ENCODE data around the gene TMEM132D. TPM values are rescaled to one million over a fixed set of nuclear protein-coding genes. Genes with fewer than 3 reads are reported as not detected.
"Not testable (repeated sequence)": the region's sequence is repeated elsewhere in the genome, so short reads cannot be mapped to it uniquely, and the experiment has no call there.

The TMEM132D gene
- polyA plus RNA-seq, 4 donors, result 0.90 to 2.1 (median 1.4) TPM

- no peak for DNase-seq (ENCODE audit: low read depth in 4 of 4, low spot score in 3 of 4)
These were observed 695.3 kb downstream of the TMEM132D start for GRCh38 chr12:129208566-129208965.

DNA sequence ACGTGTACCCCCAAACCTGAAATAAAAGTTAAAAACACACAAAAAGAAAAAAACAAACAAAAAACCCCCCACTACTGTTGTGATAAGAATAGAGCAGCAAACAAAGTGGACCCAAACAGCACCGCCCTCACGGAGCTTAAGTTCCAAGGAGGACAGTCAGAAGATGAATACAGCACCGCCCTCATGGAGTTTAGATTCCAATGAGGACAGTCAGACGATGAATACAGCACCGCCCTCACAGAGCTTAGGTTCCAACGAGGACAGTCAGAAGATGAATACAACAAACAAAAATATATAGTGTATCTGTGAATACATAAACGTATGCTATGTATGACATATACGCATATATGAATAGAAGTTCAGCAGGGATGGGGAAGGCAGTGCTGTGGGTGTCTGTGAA, 696.7 kb downstream of the TMEM132D start:
- no peak for DNase-seq (ENCODE audit: low read depth in 4 of 4, low spot score in 3 of 4)

DNA sequence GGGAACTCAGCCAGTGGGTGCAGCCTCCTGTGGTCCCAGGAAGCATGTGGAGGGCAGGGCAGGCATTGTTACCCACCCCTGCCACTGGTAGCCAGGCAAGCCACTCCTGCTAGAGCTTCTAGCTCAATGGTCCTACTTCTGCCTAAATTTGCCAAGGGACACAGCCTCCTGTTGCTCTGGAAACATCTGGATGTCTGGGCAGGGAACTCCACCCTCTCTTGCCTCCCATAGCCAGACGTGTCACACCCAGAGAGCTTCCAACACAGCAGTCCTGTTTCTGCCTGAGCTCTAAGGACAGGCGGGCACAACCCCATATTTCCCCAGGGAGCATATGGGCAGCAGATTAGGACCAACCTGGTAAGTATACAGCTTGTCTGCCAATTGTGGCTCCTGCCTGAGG, 700.4 kb downstream of the TMEM132D start:
- no peak for DNase-seq (ENCODE audit: low read depth in 4 of 4, low spot score in 3 of 4)

GRCh38 chr12:129202109-129202814, 701.6 kb downstream of the TMEM132D start:
- no peak for DNase-seq (ENCODE audit: low read depth in 4 of 4, low spot score in 3 of 4)

DNA sequence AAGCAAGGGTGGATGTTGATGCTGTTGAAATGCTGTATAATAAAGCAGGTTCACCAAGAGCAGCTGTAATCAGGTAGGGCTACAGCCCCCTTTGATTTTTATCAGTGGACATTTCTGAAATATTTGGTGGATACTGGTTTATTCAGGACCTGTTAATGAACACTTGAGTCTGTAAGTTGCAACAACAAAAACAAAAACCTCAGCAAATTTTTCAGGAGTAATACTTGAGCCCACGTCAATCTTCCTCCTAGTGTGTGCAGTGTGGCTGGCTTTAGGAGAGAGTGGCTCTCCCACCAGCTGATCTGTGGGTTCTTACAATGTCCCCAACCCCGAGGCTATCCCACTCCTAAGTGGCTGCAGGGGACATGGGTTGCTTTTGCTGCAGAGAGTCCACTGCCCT, 702.8 kb downstream of the TMEM132D start:
- DNase-seq (ENCODE audit: low read depth in 4 of 4, low spot score in 3 of 4), result no peak

GRCh38 chr12:129200576-129200975, 703.2 kb downstream of the TMEM132D start:
- no peak for DNase-seq (ENCODE audit: low read depth in 4 of 4, low spot score in 3 of 4)

- DNase-seq (ENCODE audit: low read depth in 4 of 4, low spot score in 3 of 4), result no peak
These were observed 706.9 kb downstream of the TMEM132D start for GRCh38 chr12:129196927-129197326.

GRCh38 chr12:129195081-129195480, 708.7 kb downstream of the TMEM132D start:
- DNase-seq (ENCODE audit: low read depth in 4 of 4, low spot score in 3 of 4), result no peak

DNA sequence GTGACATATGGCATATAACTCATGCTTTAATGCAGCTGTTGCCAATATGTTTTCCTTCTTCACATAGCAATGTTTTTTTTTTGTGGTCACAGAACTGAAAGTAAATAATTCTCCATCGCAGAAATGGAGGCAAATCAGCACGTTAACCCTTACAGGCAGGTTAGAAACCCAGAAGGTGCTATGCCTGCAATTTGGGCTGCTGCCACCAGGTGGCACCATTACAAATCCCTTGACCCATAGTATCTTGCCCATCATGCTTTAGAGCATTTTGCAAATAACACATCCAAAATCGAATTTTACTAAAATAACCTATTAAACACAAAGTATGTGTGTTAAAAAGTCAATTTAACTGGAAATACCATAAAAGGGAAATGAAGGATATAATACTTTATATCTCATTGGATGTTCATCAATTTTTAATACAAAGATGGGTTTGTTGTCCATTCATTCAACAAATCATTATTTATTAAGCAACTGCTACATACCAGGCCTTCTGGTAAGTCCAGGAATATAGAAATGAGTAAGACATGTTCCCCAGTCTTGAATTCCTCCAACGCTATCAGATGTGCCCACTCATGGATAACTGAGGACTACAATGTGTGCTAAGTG, 710.5 kb downstream of the TMEM132D start:
- DNase-seq (ENCODE audit: low read depth in 4 of 4, low spot score in 3 of 4), result no peak

GRCh38 chr12:129190827-129191226, 713.0 kb downstream of the TMEM132D start:
- no peak for DNase-seq (ENCODE audit: low read depth in 4 of 4, low spot score in 3 of 4)

DNA sequence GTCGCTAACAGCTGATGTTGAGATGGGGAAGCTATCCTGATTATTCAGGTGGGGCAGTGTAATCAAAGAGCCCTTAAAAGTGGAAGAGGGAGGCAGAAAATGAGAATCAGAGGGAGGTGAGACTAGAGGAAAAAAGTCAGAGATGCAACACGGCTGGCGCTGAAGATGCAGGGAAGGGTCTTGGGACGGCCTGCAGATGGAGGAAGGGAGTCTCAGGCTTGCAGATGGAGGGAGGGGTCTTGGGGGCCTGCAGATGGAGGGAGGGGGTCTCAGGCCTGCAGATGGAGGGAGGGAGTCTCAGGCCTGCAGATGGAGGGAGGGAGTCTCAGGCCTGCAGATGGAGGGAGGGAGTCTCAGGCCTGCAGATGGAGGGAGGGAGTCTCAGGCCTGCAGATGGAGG, 713.9 kb downstream of the TMEM132D start:
- DNase-seq (ENCODE audit: low read depth in 4 of 4, low spot score in 3 of 4), result not testable (repeated sequence)

GRCh38 chr12:129186952-129187351, 716.9 kb downstream of the TMEM132D start:
- DNase-seq (ENCODE audit: low read depth in 4 of 4, low spot score in 3 of 4), result no peak

GRCh38 chr12:129185855-129186254, 718.0 kb downstream of the TMEM132D start:
- no peak for DNase-seq (ENCODE audit: low read depth in 4 of 4, low spot score in 3 of 4)

DNA sequence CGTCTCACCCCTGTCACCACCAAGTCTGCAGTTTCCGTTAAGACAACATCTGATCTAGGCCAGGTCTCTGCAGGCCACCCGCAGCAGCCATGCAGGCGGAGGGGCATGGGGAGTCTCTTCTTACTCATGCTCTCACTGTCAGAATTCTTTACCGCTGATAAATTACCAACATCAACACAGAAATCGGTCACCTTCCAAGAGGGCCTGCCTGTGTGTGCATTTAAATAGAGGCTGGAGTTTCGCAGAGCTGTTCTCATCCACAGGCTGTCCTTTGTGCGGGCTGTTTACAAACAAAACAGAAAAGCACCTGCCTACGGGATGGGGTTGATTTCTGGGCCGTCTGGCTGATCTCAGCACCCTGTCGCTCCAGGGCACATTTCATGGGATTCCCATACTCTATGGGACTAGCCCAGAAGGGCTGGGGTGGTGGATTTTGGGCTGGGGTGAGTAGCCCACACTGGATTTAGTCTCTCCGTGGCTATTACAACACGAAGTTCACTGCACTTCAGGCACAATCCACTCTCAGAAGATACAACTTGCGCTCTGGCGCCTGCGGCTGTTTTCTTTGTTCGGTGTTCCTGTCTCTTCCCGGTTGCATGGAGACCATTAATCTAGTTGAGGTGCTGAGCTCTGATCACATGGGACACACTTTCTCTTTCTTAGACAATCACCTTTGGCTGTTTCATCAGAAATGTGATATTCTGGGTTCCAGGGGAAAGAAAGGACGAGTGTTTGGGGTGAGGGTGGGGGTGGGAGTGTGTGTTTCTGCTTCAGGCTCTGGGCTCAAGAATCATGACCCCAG, 719.5 kb downstream of the TMEM132D start:
- peak in 1 of 4 donors; percentile 12 for DNase-seq (ENCODE audit: low read depth in 4 of 4, low spot score in 3 of 4)

DNA sequence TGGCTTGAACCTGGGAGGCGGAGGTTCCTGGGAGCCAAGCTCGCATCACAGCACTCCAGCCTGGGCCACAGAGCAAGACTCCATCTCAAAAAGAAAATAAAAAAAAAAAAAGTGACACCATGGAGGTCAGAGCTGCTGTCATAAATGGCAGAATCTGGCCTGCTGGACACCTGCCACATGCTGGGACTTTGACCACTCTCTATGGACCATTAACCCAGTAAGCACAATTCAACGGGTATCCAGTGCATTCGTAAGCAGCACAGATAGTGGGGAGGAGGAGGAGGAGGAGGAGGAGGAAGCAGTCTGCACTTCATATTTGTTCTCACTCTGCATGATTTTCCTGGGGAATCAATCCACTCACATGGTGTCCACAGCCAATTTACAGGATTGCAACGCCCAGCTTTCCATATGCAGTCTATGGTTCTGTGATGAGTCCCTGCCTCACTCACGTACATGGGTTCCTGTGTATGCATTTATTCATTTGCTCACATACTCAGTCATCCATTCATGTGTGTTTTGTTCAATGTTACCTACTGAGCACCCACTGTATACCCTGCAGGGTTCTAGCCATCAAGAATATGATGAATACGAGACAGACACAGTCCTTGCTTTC, 723.8 kb downstream of the TMEM132D start:
- DNase-seq (ENCODE audit: low read depth in 4 of 4, low spot score in 3 of 4), result no peak

DNA sequence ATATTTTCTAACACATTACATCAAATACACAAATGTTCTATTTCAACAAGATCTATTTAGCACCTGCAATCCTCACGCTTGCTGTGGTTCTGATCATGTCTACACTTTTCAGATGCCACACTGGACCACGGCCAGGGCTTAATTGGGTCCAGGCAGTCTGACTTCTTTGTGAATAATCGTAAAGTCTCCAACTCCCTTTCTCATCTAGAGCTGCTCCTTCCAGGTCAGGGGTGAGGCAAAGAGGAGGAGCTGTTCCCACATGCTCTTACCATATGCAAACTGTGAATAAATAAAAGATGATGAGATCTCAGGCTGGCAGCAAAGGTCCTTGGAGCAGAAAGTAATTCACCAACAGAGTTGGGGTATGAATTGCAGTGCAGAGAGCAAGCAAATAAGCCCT, 733.9 kb downstream of the TMEM132D start:
- no peak for DNase-seq (ENCODE audit: low read depth in 4 of 4, low spot score in 3 of 4)

GRCh38 chr12:129163861-129164260, 740.0 kb downstream of the TMEM132D start:
- DNase-seq (ENCODE audit: low read depth in 4 of 4, low spot score in 3 of 4), result no peak

- no peak for DNase-seq (ENCODE audit: low read depth in 4 of 4, low spot score in 3 of 4)
These were observed 740.4 kb downstream of the TMEM132D start for GRCh38 chr12:129163461-129163860.

- DNase-seq (ENCODE audit: low read depth in 4 of 4, low spot score in 3 of 4), result no peak
These were observed 741.0 kb downstream of the TMEM132D start for GRCh38 chr12:129162805-129163204.

DNA sequence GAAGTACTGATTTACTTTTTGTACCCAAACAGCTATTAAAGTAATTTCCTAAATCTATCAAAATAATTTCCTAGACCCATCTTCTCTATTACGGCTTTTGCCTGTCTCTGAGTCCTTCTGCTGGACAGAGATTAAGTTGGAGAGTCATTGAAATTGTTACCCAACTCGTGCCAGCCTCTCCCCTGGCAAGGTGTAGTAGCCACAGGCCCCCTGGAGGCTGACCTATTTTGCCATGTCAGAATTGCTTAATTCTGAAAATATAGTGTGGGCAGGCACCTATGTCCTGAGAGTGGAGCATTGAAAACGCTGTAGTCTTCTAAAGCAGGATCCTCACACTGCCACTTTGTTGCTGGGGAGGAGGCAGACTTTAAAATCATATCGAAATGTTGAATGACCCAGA, 742.3 kb downstream of the TMEM132D start:
- DNase-seq (ENCODE audit: low read depth in 4 of 4, low spot score in 3 of 4), result no peak

DNA sequence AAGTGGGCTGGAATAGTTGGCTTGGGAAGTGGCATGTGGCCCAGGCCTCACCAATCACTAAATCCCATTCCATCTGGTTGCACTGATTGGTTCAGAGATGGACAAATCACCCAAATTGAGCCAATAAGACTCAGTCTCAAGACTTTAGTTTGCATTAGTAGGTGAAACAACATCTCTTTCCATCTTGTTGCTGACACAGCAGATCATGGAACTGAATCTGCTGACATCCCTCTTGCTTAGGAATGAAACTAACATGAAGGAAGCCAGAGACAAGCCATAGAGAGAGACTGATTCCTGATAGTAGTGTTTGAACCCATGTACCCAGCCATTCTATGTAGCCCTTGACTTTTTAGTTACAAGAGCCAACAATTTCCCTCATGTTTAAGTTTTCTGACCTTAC, 743.5 kb downstream of the TMEM132D start:
- no peak for DNase-seq (ENCODE audit: low read depth in 4 of 4, low spot score in 3 of 4)
